Measurements from ENCODE around the gene RNF213. TPM values are rescaled to one million over a fixed set of nuclear protein-coding genes. Genes with fewer than 3 reads are reported as not detected.

Gene RNF213
- total and polyA plus RNA-seq, 8 donors: 21.9 to 94.7 (median 37.8) TPM

DNA sequence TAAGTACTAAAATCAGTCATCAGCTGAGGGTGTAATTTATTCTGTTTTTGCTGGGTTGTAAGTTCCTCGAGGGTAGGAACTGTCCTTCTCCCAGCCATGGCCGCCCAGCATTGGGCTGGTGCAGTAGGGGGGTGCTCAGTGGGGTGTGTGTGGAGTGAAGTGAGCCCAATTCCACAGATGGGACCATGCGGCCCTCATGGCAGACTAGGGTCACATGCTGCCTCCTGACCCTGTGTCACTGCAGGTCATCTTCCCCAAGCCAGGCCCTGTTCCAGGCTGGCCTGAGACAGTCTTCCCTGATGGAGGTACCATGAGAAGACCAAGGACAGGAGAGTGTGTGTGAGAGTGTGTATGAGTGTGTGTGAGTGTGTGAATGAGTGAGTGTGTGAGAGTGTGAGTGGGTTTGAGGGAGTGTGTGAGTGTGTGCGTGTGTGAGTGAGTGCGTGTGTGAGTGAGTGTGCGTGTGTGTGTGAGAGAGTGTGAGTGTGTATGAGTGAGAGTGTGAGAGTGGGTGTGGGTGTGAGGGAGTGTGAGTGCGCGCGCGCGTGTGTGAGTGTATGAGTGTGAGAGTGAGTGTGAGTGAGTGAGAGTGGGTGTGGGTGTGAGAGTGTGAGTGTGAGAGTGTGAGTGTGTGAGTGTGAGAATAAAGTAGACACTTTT is 36.7 kb upstream of the RNF213 start:
- intact Hi-C loops (cut with DNase I): no loop called here

GRCh38 chr17:80224683-80225082 is 36.0 kb upstream of the RNF213 start:
- no peak for FAIRE-seq
- H3K4me1 ChIP-seq: peaks cover 0 to 2% (median 0%) of the 10 kb centered on the region in 3 donors
- H3K27me3 ChIP-seq: no peaks in the 10 kb centered on the region
- DNase-seq: peak in 2 of 6 donors; percentile 23 to 36
- ATAC-seq: no peak
- no peak for TF ChIP-seq CTCF (IDR thresholded peaks at IDR 0.05)
- 87 to 88% methylated on average over 6 of the region's 6 CpGs for WGBS, 2 donors
- H3K9me3 ChIP-seq: no peaks in the 10 kb centered on the region
- no peak overlapping the region for H3K27ac ChIP-seq
- intact Hi-C loops (cut with DNase I): no loop called here
- no peak overlapping the region for H3K4me3 ChIP-seq
- H3K36me3 ChIP-seq: no peaks in the 10 kb centered on the region

More for the DNA sequence above, 36.7 kb upstream of the RNF213 start:
- ATAC-seq (no peak), FAIRE-seq (no peak), DNase-seq (peak in 2 of 6 donors; percentile 6 to 25)
- H3K4me3 ChIP-seq: no peak overlapping the region
- H3K27me3 ChIP-seq: no peaks in the 10 kb centered on the region
- H3K4me1 ChIP-seq: peaks cover 0 to 2% (median 0%) of the 10 kb centered on the region in 3 donors
- H3K36me3 ChIP-seq: no peaks in the 10 kb centered on the region
- WGBS, 2 donors: 87 to 91% methylated on average over 11 of the region's 11 CpGs
- TF ChIP-seq CTCF (IDR thresholded peaks at IDR 0.05): no peak
- no peak overlapping the region for H3K27ac ChIP-seq
- no peaks in the 10 kb centered on the region for H3K9me3 ChIP-seq

DNA sequence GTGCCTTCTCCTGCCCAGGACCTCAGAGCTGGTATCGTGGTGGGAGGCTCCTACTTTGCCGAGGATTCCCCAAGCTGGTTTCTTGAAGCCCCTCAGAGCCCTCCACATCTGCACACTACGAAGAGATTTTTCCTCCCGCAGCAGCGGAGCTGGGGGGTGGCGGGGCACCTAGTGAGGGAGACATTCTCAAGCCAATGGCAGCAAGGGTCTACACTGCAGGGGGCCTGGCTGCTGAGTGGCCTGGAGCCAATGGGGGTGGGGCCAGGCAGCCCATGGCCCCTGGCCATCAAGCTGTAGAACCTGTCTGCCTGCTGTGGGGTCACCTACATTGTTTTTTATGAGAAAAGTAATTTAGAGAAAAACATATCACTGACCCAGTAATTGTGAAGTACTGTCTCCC is 35.4 kb upstream of the RNF213 start:
- H3K9me3 ChIP-seq: no peaks in the 10 kb centered on the region
- 84 to 89% methylated on average over 6 of the region's 6 CpGs for WGBS, 2 donors
- no peak for FAIRE-seq
- DNase-seq: peak in 2 of 6 donors; percentile 14 to 20
- intact Hi-C loops (cut with DNase I): no loop called here
- TF ChIP-seq CTCF (IDR thresholded peaks at IDR 0.05): no peak
- no peak overlapping the region for H3K27ac ChIP-seq
- H3K4me1 ChIP-seq: peaks cover 0 to 2% (median 0%) of the 10 kb centered on the region in 3 donors
- no peaks in the 10 kb centered on the region for H3K27me3 ChIP-seq
- no peak for ATAC-seq
- no peak overlapping the region for H3K4me3 ChIP-seq
- H3K36me3 ChIP-seq: no peaks in the 10 kb centered on the region

- no peaks in the 10 kb centered on the region for H3K27me3 ChIP-seq
- DNase-seq (peak in 1 of 6 donors; percentile 20), FAIRE-seq (no peak), ATAC-seq (no peak)
- no peak for TF ChIP-seq CTCF (IDR thresholded peaks at IDR 0.05)
- H3K9me3 ChIP-seq: no peaks in the 10 kb centered on the region
- peaks cover 0 to 3% (median 0%) of the 10 kb centered on the region in 3 donors for H3K36me3 ChIP-seq
- H3K27ac ChIP-seq: no peak overlapping the region
- 94 to 96% methylated on average over 4 of the region's 4 CpGs for WGBS, 2 donors
- no peaks in the 10 kb centered on the region for H3K4me1 ChIP-seq
- intact Hi-C loops (cut with DNase I): no loop called here
- no peak overlapping the region for H3K4me3 ChIP-seq
These were observed 33.5 kb upstream of the RNF213 start for GRCh38 chr17:80227156-80227555.

DNA sequence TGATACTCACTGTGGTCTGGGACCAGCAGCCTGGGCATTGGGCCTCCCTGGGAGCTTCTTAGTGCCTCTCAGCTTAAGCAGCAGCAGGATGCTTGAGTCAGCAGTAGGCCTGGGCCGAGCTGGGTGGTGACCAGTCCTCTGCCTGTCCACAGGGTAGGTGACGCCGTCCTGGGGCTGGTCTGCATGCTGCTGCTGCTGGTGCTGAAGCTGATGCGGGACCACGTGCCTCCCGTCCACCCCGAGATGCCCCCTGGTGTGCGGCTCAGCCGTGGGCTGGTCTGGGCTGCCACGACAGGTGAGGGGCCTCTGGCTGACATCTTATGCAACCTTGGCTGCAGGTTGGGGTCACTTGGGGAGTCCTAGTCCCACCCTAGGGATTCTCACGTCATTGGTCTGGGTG is 33.0 kb upstream of the RNF213 start:
- no peaks in the 10 kb centered on the region for H3K27me3 ChIP-seq
- DNase-seq (peak in 2 of 6 donors; percentile 17 to 63), FAIRE-seq (no peak), ATAC-seq (no peak)
- no peaks in the 10 kb centered on the region for H3K9me3 ChIP-seq
- TF ChIP-seq CTCF (IDR thresholded peaks at IDR 0.05): no peak
- no peak overlapping the region for H3K4me3 ChIP-seq
- peaks cover 0 to 8% (median 0%) of the 10 kb centered on the region in 3 donors for H3K36me3 ChIP-seq
- H3K27ac ChIP-seq: no peak overlapping the region
- intact Hi-C loops (cut with DNase I): no loop called here
- H3K4me1 ChIP-seq: no peaks in the 10 kb centered on the region
- 93 to 94% methylated on average over 11 of the region's 11 CpGs for WGBS, 2 donors
